ENCODE measurements around the gene KEL.

- TF ChIP-seq, protein P1, sequence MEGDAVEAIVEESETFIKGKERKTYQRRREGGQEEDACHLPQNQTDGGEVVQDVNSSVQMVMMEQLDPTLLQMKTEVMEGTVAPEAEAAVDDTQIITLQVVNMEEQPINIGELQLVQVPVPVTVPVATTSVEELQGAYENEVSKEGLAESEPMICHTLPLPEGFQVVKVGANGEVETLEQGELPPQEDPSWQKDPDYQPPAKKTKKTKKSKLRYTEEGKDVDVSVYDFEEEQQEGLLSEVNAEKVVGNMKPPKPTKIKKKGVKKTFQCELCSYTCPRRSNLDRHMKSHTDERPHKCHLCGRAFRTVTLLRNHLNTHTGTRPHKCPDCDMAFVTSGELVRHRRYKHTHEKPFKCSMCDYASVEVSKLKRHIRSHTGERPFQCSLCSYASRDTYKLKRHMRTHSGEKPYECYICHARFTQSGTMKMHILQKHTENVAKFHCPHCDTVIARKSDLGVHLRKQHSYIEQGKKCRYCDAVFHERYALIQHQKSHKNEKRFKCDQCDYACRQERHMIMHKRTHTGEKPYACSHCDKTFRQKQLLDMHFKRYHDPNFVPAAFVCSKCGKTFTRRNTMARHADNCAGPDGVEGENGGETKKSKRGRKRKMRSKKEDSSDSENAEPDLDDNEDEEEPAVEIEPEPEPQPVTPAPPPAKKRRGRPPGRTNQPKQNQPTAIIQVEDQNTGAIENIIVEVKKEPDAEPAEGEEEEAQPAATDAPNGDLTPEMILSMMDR (IDR thresholded peaks at IDR 0.05; ENCODE audit: extremely low read depth in 1 of 2, insufficient read depth in 1 of 2, low read depth in 1 of 2, low read length in 2 of 2) = no peak
- TF ChIP-seq POLR2A (IDR thresholded peaks at IDR 0.05; ENCODE audit: low read depth, low read length) (no peak), EZH2 (IDR thresholded peaks at IDR 0.05; ENCODE audit: borderline replicate concordance, low read depth, low read length, severe bottlenecking) (no peak), GATA2 (IDR thresholded peaks at IDR 0.05; ENCODE audit: insufficient read depth, insufficient read length, low read depth, low read length) (no peak), POLR2AphosphoS5 (IDR thresholded peaks at IDR 0.05; ENCODE audit: insufficient read depth, low read depth, low read length) (no peak), MYC (IDR thresholded peaks at IDR 0.05; ENCODE audit: low read depth, low read length) (no peak), JUN (IDR thresholded peaks at IDR 0.05; ENCODE audit: borderline replicate concordance, insufficient read depth, insufficient read length, low read depth) (no peak)
- TF ChIP-seq, protein P2, sequence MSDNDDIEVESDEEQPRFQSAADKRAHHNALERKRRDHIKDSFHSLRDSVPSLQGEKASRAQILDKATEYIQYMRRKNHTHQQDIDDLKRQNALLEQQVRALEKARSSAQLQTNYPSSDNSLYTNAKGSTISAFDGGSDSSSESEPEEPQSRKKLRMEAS (IDR thresholded peaks at IDR 0.05; ENCODE audit: insufficient read depth, insufficient read length) = no peak
Measured at GRCh38 chr7:142999793-143000192, 37.6 kb upstream of the KEL start.
